Measurements from ENCODE around the gene TRPV3.

DNA sequence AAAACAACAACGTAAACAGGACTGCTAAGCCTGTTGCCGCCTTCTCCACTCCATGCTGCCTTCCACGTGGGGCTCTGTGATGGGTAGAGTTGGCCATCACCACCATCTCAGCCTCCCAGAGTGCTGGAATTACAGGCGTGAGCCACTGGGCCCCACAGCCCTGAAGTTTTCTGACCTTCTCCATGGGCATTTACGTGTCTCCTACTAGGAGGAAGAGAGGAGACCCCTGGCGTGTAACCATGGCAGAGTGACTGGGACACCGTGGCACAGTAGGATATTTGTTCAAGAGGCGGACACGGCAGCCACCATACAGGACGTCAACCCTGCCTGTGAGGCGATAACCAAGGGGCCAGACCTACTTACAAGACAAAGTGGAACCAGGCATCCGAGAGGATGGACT is 31.1 kb downstream of the TRPV3 start:
- no peak for TF ChIP-seq CTCF (optimal IDR thresholded peaks at IDR 0.05 in 1 of 3, IDR thresholded peaks at IDR 0.05 in 1 of 3, conservative IDR thresholded peaks at IDR 0.05 in 1 of 3; ENCODE audit: extremely low read depth in 1 of 3, insufficient read depth in 2 of 3, low read length in 3 of 3)
- no peak for TF ChIP-seq EZH2 (IDR thresholded peaks at IDR 0.05; ENCODE audit: low read length)

Measured in keratinocyte (primary cell).